ENCODE results near the gene CEP72.
"Not testable (repeated sequence)": the region's sequence is repeated elsewhere in the genome, so short reads cannot be mapped to it uniquely, and the experiment has no call there.

CEP72 gene

DNA sequence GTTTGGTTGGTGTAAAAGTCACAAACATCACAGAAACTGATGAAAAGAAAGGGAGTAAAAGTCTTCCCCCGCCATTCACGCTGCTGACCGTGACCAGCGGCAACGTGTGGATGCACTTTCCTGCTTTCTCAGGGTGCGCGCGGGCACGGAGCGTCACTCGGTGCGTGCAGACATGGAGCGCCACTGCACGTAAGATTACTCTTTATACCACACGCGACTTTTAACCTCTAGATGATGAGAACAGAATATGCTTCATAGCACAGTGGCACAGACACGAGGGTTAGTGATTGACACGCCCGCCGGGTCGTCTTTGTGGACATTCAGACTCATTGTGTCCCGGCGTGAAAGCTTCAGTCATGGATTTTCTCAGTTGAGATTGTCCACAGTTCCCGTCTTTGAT, 15.7 kb downstream of the CEP72 start:
- DNase-seq (ENCODE audit: low spot score in 2 of 2), result no peak
- H3K36me3 Mint-ChIP-seq, result peaks cover 33% of the 10 kb centered on the region
- no peak for ATAC-seq
- H3K4me1 Mint-ChIP-seq, result no peaks in the 10 kb centered on the region
- H3K4me3 Mint-ChIP-seq, result no peak overlapping the region
- no peak overlapping the region for H3K27ac Mint-ChIP-seq
- no peaks in the 10 kb centered on the region for H3K9me3 Mint-ChIP-seq

- not testable (repeated sequence) for H3K4me3 Mint-ChIP-seq, ATAC-seq
Measured at GRCh38 chr5:628351-629205, 16.4 kb downstream of the CEP72 start.

DNA sequence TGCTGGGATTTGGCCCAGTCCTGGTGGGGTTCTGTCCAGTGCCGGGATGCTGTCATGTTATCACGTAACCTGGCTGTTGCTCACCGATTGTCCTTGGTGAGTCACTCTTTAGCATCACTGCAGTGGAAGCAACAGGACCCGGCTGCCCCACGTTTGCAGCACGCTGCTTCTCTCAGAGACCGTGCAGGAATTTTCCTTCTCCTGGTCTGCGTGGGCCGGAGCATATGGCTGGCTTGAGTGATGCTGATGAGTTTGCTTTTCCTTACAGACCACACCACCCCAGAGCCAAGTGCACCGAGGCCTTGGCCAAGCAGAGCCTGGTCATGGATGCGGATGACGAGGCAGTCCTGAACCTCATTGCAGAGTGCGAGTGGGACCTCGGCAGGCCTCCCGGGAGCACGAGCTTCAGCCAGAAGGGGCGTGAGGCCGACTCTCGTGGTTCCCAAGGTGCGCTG, 21.4 kb downstream of the CEP72 start:
- Mint-ChIP-seq H3K9me3 (no peaks in the 10 kb centered on the region), H3K4me1 (no peaks in the 10 kb centered on the region), H3K4me3 (no peak overlapping the region), H3K36me3 (peaks cover 41% of the 10 kb centered on the region), H3K27ac (no peak overlapping the region)
- no peak for ATAC-seq
- DNase-seq (ENCODE audit: low spot score in 2 of 2), result no peak

More at GRCh38 chr5:628351-629205, 16.4 kb downstream of the CEP72 start:
- not testable (repeated sequence) for H3K27ac Mint-ChIP-seq; H3K9me3 Mint-ChIP-seq; DNase-seq (ENCODE audit: low spot score in 2 of 2); H3K4me1 Mint-ChIP-seq
- peaks cover 32% of the 10 kb centered on the region for H3K36me3 Mint-ChIP-seq

GRCh38 chr5:634191-634590, 22.1 kb downstream of the CEP72 start:
- Mint-ChIP-seq H3K4me1 (no peaks in the 10 kb centered on the region), H3K27ac (no peak overlapping the region), H3K36me3 (peaks cover 48% of the 10 kb centered on the region), H3K4me3 (no peak overlapping the region), H3K9me3 (no peaks in the 10 kb centered on the region)
- DNase-seq (ENCODE audit: low spot score in 2 of 2) (no peak), ATAC-seq (no peak)

DNA sequence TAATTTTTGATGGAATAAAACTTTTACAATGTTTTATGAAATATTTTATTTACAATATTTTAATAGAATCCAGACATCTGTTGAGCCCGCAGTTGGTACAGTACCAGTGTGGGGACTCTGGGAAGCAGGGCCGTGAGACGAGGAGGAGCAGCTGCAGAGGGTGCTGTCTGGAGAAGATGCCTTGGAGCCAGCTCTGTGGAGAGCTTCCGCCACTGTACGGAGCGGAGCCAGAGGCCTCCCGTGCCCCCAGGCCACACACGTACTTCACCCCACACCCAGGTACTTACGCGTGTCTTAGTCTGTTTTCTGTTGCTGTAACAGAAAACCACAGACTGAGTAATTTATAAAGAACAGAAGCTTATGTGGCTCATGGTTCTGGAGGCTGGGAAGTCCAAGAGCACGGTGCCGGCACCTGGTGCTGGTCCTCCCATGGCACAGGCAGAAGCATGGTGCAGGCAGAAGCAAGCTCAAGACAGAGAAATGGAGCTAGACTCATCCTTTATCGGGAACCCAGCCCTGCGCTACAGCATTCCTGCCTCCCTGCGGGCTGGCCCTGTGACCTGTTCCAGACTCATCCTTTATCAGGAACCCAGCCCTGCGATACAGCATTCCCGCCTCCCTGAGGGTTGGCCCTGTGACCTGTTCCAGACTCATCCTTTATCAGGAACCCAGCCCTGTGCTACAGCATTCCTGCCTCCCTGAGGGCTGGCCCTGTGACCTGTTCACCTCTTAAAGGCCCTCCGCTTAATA, 23.3 kb downstream of the CEP72 start:
- ATAC-seq, result no peak
- Mint-ChIP-seq H3K4me1 (no peaks in the 10 kb centered on the region), H3K27ac (no peak overlapping the region), H3K9me3 (no peaks in the 10 kb centered on the region), H3K36me3 (peaks cover 55% of the 10 kb centered on the region), H3K4me3 (no peak overlapping the region)
- DNase-seq (ENCODE audit: low spot score in 2 of 2), result no peak

- no peak overlapping the region for H3K4me3 Mint-ChIP-seq
- no peaks in the 10 kb centered on the region for H3K4me1 Mint-ChIP-seq
- H3K9me3 Mint-ChIP-seq, result no peaks in the 10 kb centered on the region
- H3K36me3 Mint-ChIP-seq, result peaks cover 66% of the 10 kb centered on the region
- H3K27ac Mint-ChIP-seq, result no peak overlapping the region
- no peak for ATAC-seq
- no peak for DNase-seq (ENCODE audit: low spot score in 2 of 2)
Measured at GRCh38 chr5:636951-637350, 24.8 kb downstream of the CEP72 start.

DNA sequence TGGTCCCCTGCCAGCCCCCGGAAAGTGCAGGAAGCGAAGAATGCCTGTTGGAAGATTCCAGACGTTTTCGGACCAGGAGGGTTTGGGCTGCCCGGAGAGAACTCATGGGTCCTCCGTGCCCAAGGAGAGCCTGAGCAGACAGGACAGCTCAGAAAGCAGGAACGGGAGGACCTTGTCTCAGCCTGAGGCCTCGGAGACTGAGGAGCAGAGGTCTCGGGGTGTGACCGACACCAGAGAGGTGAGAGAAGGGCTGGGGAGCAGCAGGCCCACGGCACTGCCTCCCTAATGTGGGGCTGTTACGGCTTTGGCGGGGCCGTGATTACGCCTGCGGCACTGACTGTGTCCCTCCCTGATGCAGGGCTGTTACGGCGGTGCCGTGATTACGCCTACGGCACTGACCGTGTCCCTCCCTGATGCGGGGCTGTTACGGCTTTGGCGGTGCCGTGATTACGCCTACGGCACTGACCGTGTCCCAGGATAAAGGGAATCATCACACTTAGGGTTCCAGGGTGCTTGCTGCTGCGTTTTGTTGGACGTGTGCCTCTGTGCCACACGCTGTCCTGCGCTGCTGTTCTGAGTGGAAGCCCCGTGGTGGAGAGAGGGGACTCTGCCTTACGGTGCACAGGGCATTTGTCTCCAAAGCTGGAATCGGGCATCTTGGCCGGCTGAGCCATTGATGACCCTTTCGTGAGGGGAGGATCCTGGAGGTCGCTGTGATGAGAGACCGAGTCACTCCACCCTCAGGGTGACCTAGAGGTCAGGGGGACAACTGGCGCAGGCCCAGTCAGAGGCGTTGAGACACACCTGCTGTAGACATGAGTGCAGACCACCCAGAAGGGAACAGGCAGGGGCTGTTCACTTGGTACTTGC, 25.7 kb downstream of the CEP72 start:
- Mint-ChIP-seq H3K36me3 (peaks cover 66% of the 10 kb centered on the region), H3K4me1 (no peaks in the 10 kb centered on the region), H3K9me3 (no peaks in the 10 kb centered on the region), H3K4me3 (no peak overlapping the region), H3K27ac (no peak overlapping the region)
- no peak for DNase-seq (ENCODE audit: low spot score in 2 of 2)
- ATAC-seq, result no peak

DNA sequence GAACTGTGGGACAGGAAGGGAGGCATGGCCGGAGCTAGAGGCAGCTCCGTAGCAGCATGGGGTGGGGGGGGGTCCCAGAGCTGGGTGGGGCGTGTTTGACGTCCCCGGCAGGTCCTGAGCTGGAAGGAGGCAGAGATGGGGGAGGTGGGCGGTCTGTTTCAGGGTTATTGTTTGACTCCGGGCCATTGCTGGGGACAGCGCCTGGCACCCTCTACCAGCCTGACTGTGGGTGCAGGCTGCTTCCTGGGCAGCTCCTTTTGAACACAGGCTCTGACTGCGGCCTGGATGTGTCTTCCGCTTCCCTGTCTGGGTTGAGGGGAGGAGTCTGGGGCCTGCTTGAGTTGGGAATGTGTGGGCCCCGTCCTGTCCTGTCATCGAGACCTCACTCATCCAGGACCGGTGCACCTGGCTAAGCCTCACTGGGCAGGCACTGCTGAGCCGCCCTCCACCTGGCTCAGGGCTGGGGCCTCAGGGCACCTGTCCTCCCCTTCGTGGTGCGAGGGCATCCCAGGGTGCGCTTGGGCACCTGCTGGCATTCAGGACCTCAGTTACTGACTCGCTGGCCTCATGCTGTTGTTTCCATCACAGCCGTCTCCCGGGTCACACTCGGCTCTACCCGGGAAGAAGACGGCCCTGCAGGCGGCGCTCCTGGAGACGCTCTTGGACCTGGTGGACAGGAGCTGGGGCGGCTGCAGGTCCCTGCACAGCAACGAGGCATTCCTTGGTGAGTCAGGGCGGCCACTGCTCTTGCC, 26.5 kb downstream of the CEP72 start:
- Mint-ChIP-seq H3K27ac (no peak overlapping the region), H3K4me1 (no peaks in the 10 kb centered on the region), H3K9me3 (no peaks in the 10 kb centered on the region), H3K36me3 (peaks cover 63% of the 10 kb centered on the region), H3K4me3 (no peak overlapping the region)
- no peak for DNase-seq (ENCODE audit: low spot score in 2 of 2)
- ATAC-seq, result no peak

DNA sequence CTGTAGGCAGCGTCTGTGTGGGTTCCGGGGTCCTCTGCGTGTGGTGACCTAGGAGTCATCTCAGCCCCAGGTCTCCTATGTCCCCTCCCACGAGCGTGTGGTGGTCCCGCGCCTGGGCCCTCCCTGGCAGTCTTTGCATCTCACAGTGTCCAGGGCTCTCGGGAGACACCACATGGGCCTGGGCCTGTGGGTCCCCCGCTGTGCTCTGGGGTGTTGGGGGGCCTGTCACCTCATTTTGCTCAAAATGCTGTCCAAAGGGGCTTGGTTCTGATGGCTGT, 27.1 kb downstream of the CEP72 start:
- H3K36me3 Mint-ChIP-seq, result peaks cover 62% of the 10 kb centered on the region
- no peak overlapping the region for H3K4me3 Mint-ChIP-seq
- H3K4me1 Mint-ChIP-seq, result no peaks in the 10 kb centered on the region
- no peaks in the 10 kb centered on the region for H3K9me3 Mint-ChIP-seq
- DNase-seq (ENCODE audit: low spot score in 2 of 2) (no peak), ATAC-seq (no peak)
- H3K27ac Mint-ChIP-seq, result no peak overlapping the region

DNA sequence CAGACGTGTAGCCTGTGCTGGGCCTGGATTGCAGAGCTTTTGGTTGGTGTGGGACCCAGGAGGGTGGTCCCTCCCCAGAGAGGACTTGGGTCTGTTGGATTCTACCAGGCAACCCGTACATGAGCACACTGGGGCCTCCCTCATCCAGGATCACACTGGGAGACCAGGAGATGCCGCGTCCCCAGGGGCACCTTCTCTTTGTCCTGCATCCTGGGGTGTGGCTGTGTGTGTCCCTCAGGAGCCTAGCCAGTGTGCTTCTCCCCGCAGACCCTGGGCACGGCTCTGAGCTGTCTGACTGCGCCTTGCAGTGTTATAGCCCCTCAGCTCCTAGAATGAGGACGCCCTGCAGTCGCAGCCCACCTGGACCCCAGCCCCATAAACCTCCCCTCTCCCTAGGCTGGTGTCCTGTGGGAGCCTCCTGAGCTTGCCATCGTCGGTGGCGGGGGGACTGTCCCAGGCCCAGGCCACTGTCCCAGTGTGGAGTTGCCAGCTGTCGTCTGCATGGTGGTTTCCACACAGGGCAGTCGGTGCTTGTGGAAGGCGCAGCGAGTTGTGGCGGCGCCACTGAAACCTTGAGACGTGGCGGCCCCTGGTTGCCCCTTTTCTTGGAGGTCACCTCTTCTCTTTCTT, 27.6 kb downstream of the CEP72 start:
- no peak overlapping the region for H3K4me3 Mint-ChIP-seq
- H3K27ac Mint-ChIP-seq, result peak overlapping the region; percentile 37
- H3K9me3 Mint-ChIP-seq, result no peaks in the 10 kb centered on the region
- DNase-seq (ENCODE audit: low spot score in 2 of 2) (no peak), ATAC-seq (no peak)
- peaks cover 67% of the 10 kb centered on the region for H3K36me3 Mint-ChIP-seq
- H3K4me1 Mint-ChIP-seq, result no peaks in the 10 kb centered on the region

DNA sequence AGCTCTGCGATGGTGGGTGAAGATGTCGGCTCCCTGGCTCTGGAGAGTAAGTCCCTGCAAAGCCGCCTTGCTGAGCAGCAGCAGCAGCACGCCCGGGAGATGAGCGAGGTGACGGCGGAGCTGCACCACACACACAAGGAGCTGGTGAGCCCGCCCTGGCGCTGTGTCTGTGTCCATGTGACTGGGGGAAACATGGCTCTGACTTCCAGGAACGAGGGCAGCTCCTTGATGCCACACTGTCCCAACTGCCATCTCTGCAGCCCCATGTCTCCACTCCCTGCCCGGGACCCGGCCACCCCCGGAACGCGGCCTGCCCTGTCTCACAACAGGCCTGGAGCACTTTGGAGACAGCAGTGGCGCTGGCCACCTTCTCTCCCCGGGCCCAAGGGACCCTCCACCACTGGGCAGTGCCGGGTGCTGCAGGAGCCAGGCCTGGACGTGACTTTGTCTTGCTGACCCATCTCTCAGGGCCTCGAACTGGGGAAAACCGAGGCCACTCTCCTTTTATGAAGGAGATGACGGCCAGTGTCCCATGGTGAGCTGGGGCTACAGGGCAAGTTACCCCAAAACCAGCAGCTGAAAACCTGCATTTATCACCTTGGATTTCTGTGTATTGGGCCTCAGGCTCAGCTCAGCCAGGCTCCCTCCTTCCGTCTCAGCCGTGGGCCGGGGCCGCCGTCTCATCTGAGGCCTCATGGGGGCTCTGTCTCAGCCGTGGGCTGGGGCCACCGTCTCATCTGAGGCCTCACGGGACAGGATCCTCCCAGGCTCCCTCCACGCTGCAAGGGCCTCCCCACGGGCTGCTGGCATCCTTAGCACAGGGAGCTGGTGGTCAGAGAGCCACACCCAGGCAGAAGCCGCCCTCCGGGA, 28.6 kb downstream of the CEP72 start:
- Mint-ChIP-seq H3K4me3 (no peak overlapping the region), H3K27ac (no peak overlapping the region), H3K4me1 (no peaks in the 10 kb centered on the region), H3K9me3 (no peaks in the 10 kb centered on the region), H3K36me3 (peaks cover 63% of the 10 kb centered on the region)
- no peak for DNase-seq (ENCODE audit: low spot score in 2 of 2)
- no peak for ATAC-seq

DNA sequence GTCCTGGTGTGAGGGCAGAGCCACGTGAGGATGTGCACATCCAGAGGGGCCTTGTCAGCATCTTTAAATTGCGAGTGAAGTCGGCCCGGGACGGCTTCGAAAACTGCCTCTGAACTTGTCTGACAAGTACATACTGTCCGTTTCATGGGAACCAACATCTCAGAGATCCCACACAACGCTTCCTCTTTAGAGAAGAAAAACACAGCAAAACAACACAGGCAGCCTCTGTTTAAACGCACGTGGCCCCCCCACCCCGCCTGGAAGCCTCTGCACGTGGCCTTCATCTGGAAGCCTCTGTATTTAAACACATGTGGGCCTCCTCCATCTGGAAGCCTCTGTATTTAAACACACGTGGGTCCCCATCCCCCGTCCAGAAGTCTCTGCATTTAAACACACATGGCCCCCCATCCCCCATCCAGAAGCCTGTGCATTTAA, 29.2 kb downstream of the CEP72 start:
- no peaks in the 10 kb centered on the region for H3K9me3 Mint-ChIP-seq
- peaks cover 64% of the 10 kb centered on the region for H3K36me3 Mint-ChIP-seq

DNA sequence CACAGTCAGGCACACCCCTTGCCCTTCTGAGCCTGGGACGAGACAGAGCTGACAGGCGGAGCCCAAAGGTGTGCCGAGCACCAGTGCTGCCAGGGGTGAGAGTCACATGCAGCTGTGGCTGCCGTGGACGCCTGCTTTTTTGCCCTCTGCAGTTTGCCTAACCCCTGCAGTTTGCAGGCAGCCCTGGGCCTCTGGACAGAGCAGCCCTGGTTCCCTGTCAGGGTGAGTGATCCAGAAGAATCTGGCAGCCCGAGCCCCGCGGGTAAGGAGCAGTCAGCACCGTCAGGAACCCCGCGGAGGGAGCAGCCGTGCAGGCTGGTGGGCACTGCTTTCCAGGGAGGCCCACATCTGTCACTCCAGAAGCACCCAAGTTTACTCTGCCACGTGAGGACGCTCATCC, 30.3 kb downstream of the CEP72 start:
- DNase-seq (ENCODE audit: low spot score in 2 of 2) (no peak), ATAC-seq (no peak)
- H3K27ac Mint-ChIP-seq, result no peak overlapping the region
- H3K4me1 Mint-ChIP-seq, result peaks cover 6% of the 10 kb centered on the region
- H3K9me3 Mint-ChIP-seq, result no peaks in the 10 kb centered on the region
- no peak overlapping the region for H3K4me3 Mint-ChIP-seq
- peaks cover 55% of the 10 kb centered on the region for H3K36me3 Mint-ChIP-seq

More for the DNA sequence above, 29.2 kb downstream of the CEP72 start:
- no peak overlapping the region for H3K4me3 Mint-ChIP-seq
- no peak for ATAC-seq
- no peak overlapping the region for H3K27ac Mint-ChIP-seq
- DNase-seq (ENCODE audit: low spot score in 2 of 2), result no peak
- peaks cover 6% of the 10 kb centered on the region for H3K4me1 Mint-ChIP-seq

- H3K4me3 Mint-ChIP-seq, result no peak overlapping the region
- no peaks in the 10 kb centered on the region for H3K9me3 Mint-ChIP-seq
- peaks cover 46% of the 10 kb centered on the region for H3K36me3 Mint-ChIP-seq
- ATAC-seq, result no peak
- peaks cover 6% of the 10 kb centered on the region for H3K4me1 Mint-ChIP-seq
- no peak for DNase-seq (ENCODE audit: low spot score in 2 of 2)
- no peak overlapping the region for H3K27ac Mint-ChIP-seq
Measured at GRCh38 chr5:643351-643801, 31.2 kb downstream of the CEP72 start.
